Uterus (tissue), 4 donors: ENCODE data around the gene SLC5A5. TPM values are rescaled to one million over a fixed set of nuclear protein-coding genes. Genes with fewer than 3 reads are reported as not detected.
A peak's percentile ranks its signal among the peaks of the same experiment; 100 is the strongest.

ENCODE experiments used
- DNase-seq, 2 donors: peaks; one replicate each; pipeline ENCODE4 v3.0.0-alpha.2; 2019 to 2020
- H3K27ac ChIP-seq, 2 donors: fragments of 200-600 bp; sonication (generic); 1 replicate in 1 of 2; 2 replicates in 1 of 2; pipeline ENCODE4 v1.5.1; 2016 to 2018
- H3K27me3 ChIP-seq, 2 donors: fragments of 200-600 bp; sonication (generic); one replicate each; pipeline ENCODE4 v1.5.1; 2018 to 2019; ENCODE audit warnings: control low read depth in 1 of 2
- H3K36me3 ChIP-seq, 2 donors: fragments of 200-600 bp; sonication (generic); one replicate each; pipeline ENCODE4 v1.5.1; 2019; ENCODE audit warnings: control low read depth in 1 of 2
- H3K4me1 ChIP-seq, 2 donors: fragments of 200-600 bp; sonication (generic); one replicate each; pipeline ENCODE4 v1.5.1; 2018 to 2019; ENCODE audit warnings: control low read depth in 1 of 2
- H3K4me3 ChIP-seq, 2 donors: fragments of 200-600 bp; sonication (generic); 1 replicate in 1 of 2; 2 replicates in 1 of 2; pipeline ENCODE4 v1.5.1; 2018 to 2019; ENCODE audit warnings: mild to moderate bottlenecking in 1 of 2
- H3K9me3 ChIP-seq, 2 donors: fragments of 200-600 bp; sonication (generic); one replicate each; pipeline ENCODE4 v1.5.1; 2019; ENCODE audit warnings: control low read depth in 1 of 2
- CTCF ChIP-seq, 4 experiments: fragments of 200-600 bp in 2 of 4; fragments of 450-650 bp in 2 of 4; sonication (generic) in 2 of 4; IDR thresholded peaks; one replicate each; pipeline ENCODE4 v1.5.1; 2016 to 2019; ENCODE audit warnings: antibody characterized with exemption in 4 of 4, mild to moderate bottlenecking in 2 of 4, moderate library complexity in 1 of 4
- POLR2A ChIP-seq, 2 donors: fragments of 450-650 bp; IDR thresholded peaks; one replicate each; pipeline ENCODE4 v1.6.1; 2016; ENCODE audit warnings: antibody characterized with exemption in 2 of 2, mild to moderate bottlenecking in 1 of 2, moderate library complexity in 1 of 2
- intact Hi-C: fragments of 100-400 bp; cut with DNase I; formaldehyde crosslinking; loops from one replicate; pipeline ENCODE4 v1.15.1; 2023; ENCODE audit warnings: low total_unique reads
- total RNA-seq, 4 donors: library from RNA; depleted of rRNA in 3 of 4; stranded (reverse); fragments of >200 nt in 3 of 4; gene quantifications; one replicate each; pipeline versions ENCODE4 v1.1.0 to v1.2.4, GENCODE V29; 2014 to 2023
- donor health status: DM: yes; HTN: yes; CAD: no.

Gene SLC5A5
- total RNA-seq, 4 donors from 2014 or later: not detected

GRCh38 chr19:17848595-17849292 lies 23.0 kb upstream of the SLC5A5 start:
- intact Hi-C loops: no loop called here
- no peaks in the 10 kb centered on the region for H3K36me3 ChIP-seq
- DNase-seq: no peak
- H3K27me3 ChIP-seq: no peaks in the 10 kb centered on the region
- no peaks in the 10 kb centered on the region for H3K4me1 ChIP-seq
- no peaks in the 10 kb centered on the region for H3K9me3 ChIP-seq
- TF ChIP-seq CTCF (IDR thresholded peaks at IDR 0.05): no peak
- TF ChIP-seq POLR2A (IDR thresholded peaks at IDR 0.05): no peak
- H3K27ac ChIP-seq: peak overlapping the region in 1 of 2 donors; percentile 57
- no peak overlapping the region for H3K4me3 ChIP-seq

- Histone ChIP-seq H3K36me3 (no peaks in the 10 kb centered on the region), H3K4me3 (no peak overlapping the region), H3K4me1 (no peaks in the 10 kb centered on the region), H3K9me3 (no peaks in the 10 kb centered on the region), H3K27me3 (no peaks in the 10 kb centered on the region), H3K27ac (no peak overlapping the region)
- no peak for DNase-seq
- intact Hi-C loops: no loop called here
- TF ChIP-seq POLR2A (IDR thresholded peaks at IDR 0.05) (no peak), CTCF (IDR thresholded peaks at IDR 0.05) (no peak)
These were observed 17.7 kb upstream of the SLC5A5 start for GRCh38 chr19:17854061-17854460.

- DNase-seq: peak; percentile 79 to 87
- intact Hi-C loops: no loop called here
- Histone ChIP-seq H3K4me3 (no peak overlapping the region), H3K27ac (no peak overlapping the region), H3K36me3 (no peaks in the 10 kb centered on the region), H3K4me1 (no peaks in the 10 kb centered on the region), H3K9me3 (no peaks in the 10 kb centered on the region), H3K27me3 (no peaks in the 10 kb centered on the region)
- peak; percentile 92 to 97 (median 94) for TF ChIP-seq CTCF (IDR thresholded peaks at IDR 0.05)
- TF ChIP-seq POLR2A (IDR thresholded peaks at IDR 0.05): no peak
These were observed 16.2 kb upstream of the SLC5A5 start for GRCh38 chr19:17855280-17856152.

- no peaks in the 10 kb centered on the region for H3K27me3 ChIP-seq
- intact Hi-C loops: loop anchor here (10.0 kb wide), 1 partner anchor 135 kb away; no protein-coding TSS in a partner anchor
- TF ChIP-seq CTCF (IDR thresholded peaks at IDR 0.05) (peak; percentile 85 to 93 (median 88)), POLR2A (IDR thresholded peaks at IDR 0.05) (peak; percentile 94 to 98)
- no peaks in the 10 kb centered on the region for H3K9me3 ChIP-seq
- H3K4me3 ChIP-seq: peak within 1 kb of the TSS; percentile 78 to 92
- DNase-seq: peak; percentile 99
- H3K4me1 ChIP-seq: peaks cover 0 to 4% of the 10 kb centered on the region in 2 donors
- peak within 1 kb of the TSS; percentile 87 to 88 for H3K27ac ChIP-seq
- H3K36me3 ChIP-seq: no peaks in the 10 kb centered on the region
These were observed 12.0 kb upstream of the SLC5A5 start, which contains the start of gene RPL18A for GRCh38 chr19:17859533-17860330. Gene RPL18A (plus strand): TSS chr19:17859910. CDS start chr19:17859957, 47 bp downstream.
